ENCODE results near the gene OBSL1. TPM values are rescaled to one million over a fixed set of nuclear protein-coding genes. Genes with fewer than 3 reads are reported as not detected.
A peak's percentile ranks its signal among the peaks of the same experiment; 100 is the strongest.

The OBSL1 gene
- total and polyA plus RNA-seq, 4 donors: 14.2 to 35.3 (median 27.3) TPM

GRCh38 chr2:219521066-219521880 lies 50.1 kb downstream of the OBSL1 start:
- DNase-seq (ENCODE audit: low spot score): peak; percentile 72
- H3K27ac ChIP-seq (ENCODE audit: low read depth in 1 of 2, low read length in 2 of 2): no peak overlapping the region
- no peak for TF ChIP-seq ATF3 (IDR thresholded peaks at IDR 0.05)
- TF ChIP-seq REST (IDR thresholded peaks at IDR 0.05): no peak
- no peak for TF ChIP-seq NR2F2 (IDR thresholded peaks at IDR 0.05)
- TF ChIP-seq JUND (IDR thresholded peaks at IDR 0.05): no peak
- TF ChIP-seq FOXA1 (IDR thresholded peaks at IDR 0.05): no peak
- TF ChIP-seq HNF4G (IDR thresholded peaks at IDR 0.05): no peak
- TF ChIP-seq CTCF (IDR thresholded peaks at IDR 0.05; ENCODE audit: low read depth, low read length, missing input control): peak; percentile 24
- TF ChIP-seq RAD21 (IDR thresholded peaks at IDR 0.05): peak in 1 of 2 donors; percentile 48
- TF ChIP-seq HNF4A (conservative IDR thresholded peaks at IDR 0.05): no peak
- no peak overlapping the region for H3K4me3 ChIP-seq (ENCODE audit: low read depth in 1 of 3, low read length in 3 of 3)
- H3K27me3 ChIP-seq (ENCODE audit: control insufficient read depth in 4 of 4, insufficient read depth in 4 of 4, low read length in 3 of 4): peaks cover 0 to 10% (median 8%) of the 10 kb centered on the region in 4 donors
- WGBS: 12% methylated on average over 14 of the region's 14 CpGs
- H3K36me3 ChIP-seq (ENCODE audit: control insufficient read depth in 4 of 4, insufficient read depth in 3 of 4, low read depth in 1 of 4, low read length in 3 of 4): no peaks in the 10 kb centered on the region
- no peak overlapping the region for H3K9ac ChIP-seq (ENCODE audit: low read depth in 1 of 2, low read length in 2 of 2)
- no peaks in the 10 kb centered on the region for H3K4me1 ChIP-seq (ENCODE audit: control insufficient read depth in 4 of 4, insufficient read depth in 4 of 4, low read length in 3 of 4)
- no peaks in the 10 kb centered on the region for H3K9me3 ChIP-seq (ENCODE audit: control insufficient read depth in 4 of 4, low read length in 3 of 4)

GRCh38 chr2:219520079-219520478 lies 51.3 kb downstream of the OBSL1 start:
- H3K27me3 ChIP-seq (ENCODE audit: control insufficient read depth in 4 of 4, insufficient read depth in 4 of 4, low read length in 3 of 4): peaks cover 0 to 10% (median 8%) of the 10 kb centered on the region in 4 donors
- 78% methylated on average over 8 of the region's 8 CpGs for WGBS

More at GRCh38 chr2:219520079-219520478, 51.3 kb downstream of the OBSL1 start:
- DNase-seq (ENCODE audit: low spot score): no peak
- no peaks in the 10 kb centered on the region for H3K9me3 ChIP-seq (ENCODE audit: control insufficient read depth in 4 of 4, low read length in 3 of 4)
- H3K9ac ChIP-seq (ENCODE audit: low read depth in 1 of 2, low read length in 2 of 2): no peak overlapping the region
- H3K4me1 ChIP-seq (ENCODE audit: control insufficient read depth in 4 of 4, insufficient read depth in 4 of 4, low read length in 3 of 4): no peaks in the 10 kb centered on the region
- no peak for TF ChIP-seq CTCF (IDR thresholded peaks at IDR 0.05; ENCODE audit: low read depth, low read length, missing input control)
- TF ChIP-seq YY1 (IDR thresholded peaks at IDR 0.05): no peak
- no peak for TF ChIP-seq SP1 (IDR thresholded peaks at IDR 0.05)
- TF ChIP-seq NR2F2 (IDR thresholded peaks at IDR 0.05): no peak
- no peak for TF ChIP-seq FOXA1 (IDR thresholded peaks at IDR 0.05)
- TF ChIP-seq EGR1 (IDR thresholded peaks at IDR 0.05; ENCODE audit: low read depth in 2 of 2): no peak
- no peaks in the 10 kb centered on the region for H3K36me3 ChIP-seq (ENCODE audit: control insufficient read depth in 4 of 4, insufficient read depth in 3 of 4, low read depth in 1 of 4, low read length in 3 of 4)
- no peak overlapping the region for H3K27ac ChIP-seq (ENCODE audit: low read depth in 1 of 2, low read length in 2 of 2)
- no peak overlapping the region for H3K4me3 ChIP-seq (ENCODE audit: low read depth in 1 of 3, low read length in 3 of 3)

Data from liver (tissue), 9 donors.